HepG2 (cell line): ENCODE measurements around the gene CDH12. TPM values are rescaled to one million over a fixed set of nuclear protein-coding genes. Genes with fewer than 3 reads are reported as not detected.

Experiments
- ATAC-seq: fragments of 200-7000 bp; cut with Tn5 transposase; 3 replicates; pipeline ENCODE4 v1.9.1; 2020; ENCODE audit warnings: mild to moderate bottlenecking, moderate library complexity
- BruUV-seq: library from RNA; stranded (reverse); fragments of 400-500 nt; replicated peaks from 2 replicates; lab custom pipeline; 2021; lab: Mats Ljungman, UMichigan
- CTCF ChIA-PET: fragments of 300-600 bp; formaldehyde crosslinking; extraction: SDS; loops from one replicate; lab custom pipeline; 2021; ENCODE audit warnings: low total read pairs, inconsistent platforms, low intra/inter-chr PET ratio; lab: Yijun Ruan, JAX
- POLR2A ChIA-PET: fragments of 350-600 bp; sonication (Branson Sonifier 250); formaldehyde crosslinking; loops from one replicate; lab custom pipeline; 2020; ENCODE audit warnings: antibody characterized with exemption, inconsistent platforms; lab: Yijun Ruan, JAX
- DNase-seq: peaks from one replicate; pipeline ENCODE4 v3.0.0-alpha.2; 2015; ENCODE audit warnings: low spot score
- FAIRE-seq: peaks from 3 replicates; lab custom pipeline; 2011; peaks lifted over from hg19 to GRCh38; lab: Jason Lieb, UNC
- H2AFZ ChIP-seq: one replicate; pipeline ENCODE4 v1.6.1; 2011; ENCODE audit warnings: low read length, inconsistent platforms
- H3K27ac ChIP-seq: fragments of 300-600 bp; 3 replicates; pipeline ENCODE4 v1.8.0; 2011; ENCODE audit warnings: mixed run types, mild to moderate bottlenecking, mixed read lengths, low read length, inconsistent platforms; ENCODE audit not compliant: insufficient read depth; ENCODE audit errors: extremely low read length
- H3K27me3 ChIP-seq, 2 experiments: fragments of 200-600 bp in 1 of 2; 2 replicates in 1 of 2; 3 replicates in 1 of 2; pipeline versions ENCODE4 v1.6.0 to v1.8.0; 2011; ENCODE audit warnings: low read length in 2 of 2, mild to moderate bottlenecking in 2 of 2, moderate library complexity in 2 of 2, inconsistent platforms in 1 of 2; ENCODE audit not compliant: insufficient read depth in 2 of 2, control insufficient read depth in 1 of 2
- H3K36me3 ChIP-seq, 2 experiments: fragments of 200-600 bp in 1 of 2; replicated peaks in 1 of 2; 2 replicates in 1 of 2; 3 replicates in 1 of 2; pipeline versions ENCODE4 v1.5.1 to v1.8.0; 2011; ENCODE audit warnings: low read length in 2 of 2, inconsistent platforms in 1 of 2; ENCODE audit not compliant: insufficient read depth in 2 of 2, control insufficient read depth in 1 of 2
- H3K4me1 ChIP-seq: 2 replicates; pipeline ENCODE4 v1.5.1; 2012; ENCODE audit warnings: low read length, inconsistent platforms; ENCODE audit not compliant: insufficient read depth
- H3K4me2 ChIP-seq: 2 replicates; pipeline ENCODE4 v1.6.0; 2011; ENCODE audit warnings: low read depth, low read length, inconsistent platforms
- H3K4me3 ChIP-seq, 3 experiments: fragments of 200-600 bp in 1 of 3; sonication (generic), shearing (Covaris generic) in 1 of 3; replicated peaks in 1 of 3; 2 replicates each; pipeline ENCODE4 v1.5.1; 2011 to 2016; ENCODE audit warnings: low read length in 3 of 3, inconsistent platforms in 2 of 3, low read depth in 2 of 3, mild to moderate bottlenecking in 2 of 3, control low read depth in 1 of 3, mixed read lengths in 1 of 3; ENCODE audit not compliant: insufficient read depth in 1 of 3
- H3K79me2 ChIP-seq: one replicate; pipeline ENCODE4 v1.6.1; 2011; ENCODE audit warnings: low read length, inconsistent platforms; ENCODE audit not compliant: insufficient read depth
- H3K9ac ChIP-seq: 2 replicates; pipeline ENCODE4 v1.6.0; 2011; ENCODE audit warnings: mild to moderate bottlenecking, low read depth, low read length, inconsistent platforms; ENCODE audit not compliant: insufficient read depth
- H3K9me3 ChIP-seq: 2 replicates; pipeline ENCODE4 v1.5.1; 2012; ENCODE audit warnings: mild to moderate bottlenecking, low read length
- H4K20me1 ChIP-seq: 2 replicates; pipeline ENCODE4 v1.6.0; 2011; ENCODE audit warnings: inconsistent platforms, mild to moderate bottlenecking, low read length, moderate library complexity; ENCODE audit not compliant: insufficient read depth
- ATF4 ChIP-seq, 2 experiments: fragments of 450-650 bp in 1 of 2; sonication (generic) in 1 of 2; formaldehyde crosslinking; IDR thresholded peaks; 2 replicates each; pipeline versions ENCODE4 v1.5.0 to v1.8.0; 2020 to 2022; ENCODE audit warnings: mild to moderate bottlenecking in 1 of 2, missing genetic modification reagents in 1 of 2
- CTCF ChIP-seq: sonication (generic); formaldehyde crosslinking; IDR thresholded peaks from 2 replicates; pipeline ENCODE4 v1.5.0; 2020; ENCODE audit warnings: mild to moderate bottlenecking, missing genetic modification reagents, moderate library complexity
- GPN1 ChIP-seq: sonication (generic); formaldehyde crosslinking; IDR thresholded peaks from 2 replicates; pipeline ENCODE4 v1.5.1; 2020; ENCODE audit warnings: missing genetic modification reagents, borderline replicate concordance
- PRPF4 ChIP-seq: fragments of 200-400 bp; formaldehyde crosslinking; IDR thresholded peaks from 2 replicates; pipeline ENCODE4 v1.6.1; 2016; ENCODE audit warnings: low read length, low read depth; ENCODE audit not compliant: poor library complexity, severe bottlenecking
- SMC3 ChIP-seq: IDR thresholded peaks from 2 replicates; pipeline ENCODE4 v1.6.1; 2011; ENCODE audit warnings: low read length, improper control_type of control experiment
- STAG1 ChIP-seq: sonication (generic); formaldehyde crosslinking; IDR thresholded peaks from 2 replicates; pipeline ENCODE4 v1.4.0; 2020; ENCODE audit warnings: missing genetic modification reagents
- ZNF33B ChIP-seq: sonication (generic); formaldehyde crosslinking; IDR thresholded peaks from 2 replicates; pipeline ENCODE4 v1.5.1; 2020; ENCODE audit warnings: mild to moderate bottlenecking, missing genetic modification reagents
- WGBS: methylation state at CpG from one replicate; pipeline ENCODE4 v1.1.6; 2017; ENCODE audit warnings: low lambda C conversion rate; 5-methylcytosine and 5-hydroxymethylcytosine counted together
- in situ Hi-C: cut with HindIII; loops from 2 replicates; pipeline ENCODE4 v1.10.0; 2017; ENCODE audit warnings: low pct_unique_long_range_greater_than_20kb; ENCODE audit not compliant: extremely low pct_ligation_motif_present
- intact Hi-C: fragments of 100-400 bp; cut with micrococcal nuclease; formaldehyde crosslinking; loops from one replicate; pipeline ENCODE4 v1.10.0; 2022; ENCODE audit not compliant: unreplicated experiment
- polyA plus RNA-seq, 8 experiments: library from polyadenylated mRNA; depleted of rRNA in 3 of 8; stranded (reverse) in 7 of 8; unstranded in 1 of 8; fragments of >200 nt; fragmentation: Illumina TruSeq in 4 of 8; extraction: Trizol in 4 of 8; gene quantifications; 2 replicates each; pipeline versions ENCODE4 v1.2.1 to v1.2.3, GENCODE V29; 2011 to 2016; ENCODE audit warnings: low read depth in 4 of 8, missing spikeins in 1 of 8, mixed read lengths in 1 of 8; ENCODE audit not compliant: insufficient read depth in 1 of 8
- total RNA-seq, 5 experiments: library from RNA; depleted of rRNA; stranded (reverse); fragments of >200 nt; fragmentation: Illumina TruSeq; extraction: Trizol; gene quantifications; 2 replicates each; pipeline ENCODE4 v1.2.3, GENCODE V29; 2016; ENCODE audit warnings: low read depth in 1 of 5

CDH12 gene
- total and polyA plus RNA-seq, 2 of the 13 experiments (the other 11 are each of a cell fraction or from before 2014, with no cell fraction given) = not detected

DNA sequence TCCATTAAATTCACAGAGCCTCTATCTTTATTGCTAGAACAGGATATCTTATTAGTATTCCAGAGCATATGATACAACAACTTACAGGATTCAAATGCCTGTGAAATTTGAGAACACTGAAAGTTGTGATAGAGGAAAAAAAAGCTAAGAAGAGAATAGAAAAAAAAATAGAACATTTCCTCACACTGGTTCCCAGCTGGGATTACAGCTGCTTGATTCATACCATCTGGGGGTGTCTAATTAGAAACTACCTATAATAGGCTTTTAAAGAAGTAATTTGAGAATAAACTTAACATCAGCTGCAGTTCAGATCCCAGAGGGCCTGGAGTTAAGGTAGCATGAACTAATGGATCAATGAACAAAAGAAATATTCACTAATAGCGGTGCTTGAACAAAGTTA, 922.0 kb downstream of the CDH12 start (continued):
- TF ChIP-seq GPN1 (CRISPR knock-in tag) = no peak
- no peak for TF ChIP-seq ATF4 (CRISPR knock-in tag; IDR thresholded peaks at IDR 0.05)
- TF ChIP-seq PRPF4 = no peak
- TF ChIP-seq, all 625 proteins: peak for 0

DNA sequence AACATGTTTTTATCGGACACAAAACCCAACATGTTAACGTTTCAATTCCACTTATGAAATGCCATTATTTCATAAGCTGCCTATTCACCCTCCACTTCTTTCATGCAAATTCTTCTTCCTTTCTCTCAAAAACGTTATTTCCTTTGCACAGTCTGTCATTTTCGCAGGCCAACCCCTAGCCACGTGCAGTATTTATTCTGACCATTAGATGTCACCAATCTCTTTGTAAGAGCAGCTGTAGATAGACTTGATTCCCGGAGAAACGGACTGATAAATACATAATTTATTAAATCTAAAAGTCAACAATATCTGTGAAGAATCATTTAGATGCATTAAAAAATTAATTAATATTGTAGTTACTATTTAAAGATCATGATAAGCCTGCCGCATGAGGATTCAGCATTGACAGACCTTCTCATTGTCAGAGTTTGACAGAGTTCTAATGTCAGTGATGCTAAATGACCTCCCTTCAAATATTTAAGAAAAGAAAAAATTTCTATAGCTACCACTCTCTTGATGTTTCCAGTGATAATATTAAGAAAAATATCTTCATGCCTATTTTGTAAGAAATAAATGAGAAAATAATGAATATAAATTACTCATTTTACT, 933.6 kb downstream of the CDH12 start:
- Histone ChIP-seq H3K36me3 (no peaks in the 10 kb centered on the region), H3K27me3 (no peaks in the 10 kb centered on the region), H3K79me2 (no peaks in the 10 kb centered on the region), H2AFZ (no peak overlapping the region), H3K4me2 (no peak overlapping the region), H4K20me1 (no peaks in the 10 kb centered on the region), H3K9ac (no peak overlapping the region), H3K4me3 (no peak overlapping the region), H3K27ac (no peak overlapping the region), H3K4me1 (no peaks in the 10 kb centered on the region), H3K9me3 (no peaks in the 10 kb centered on the region)
- intact Hi-C loops = loop anchor here (2.0 to 10.0 kb wide), 2 partner anchors 295 to 1225 kb away; no protein-coding TSS in a partner anchor
- peak; percentile 12 for FAIRE-seq
- ChIA-PET CTCF (no interaction called here), POLR2A (no interaction called here)
- DNase-seq = peak; percentile 14
- no peak for TF ChIP-seq ZNF33B (CRISPR knock-in tag)
- TF ChIP-seq STAG1 (CRISPR knock-in tag) = peak; percentile 55
- TF ChIP-seq SMC3 = peak; percentile 4; the same call in 1 of the 2 replicates
- TF ChIP-seq CTCF = peak; percentile 55
- peak; percentile 82 for ATAC-seq
- in situ Hi-C loops = no loop called here
- no TSS peak for BruUV-seq
- WGBS = 1% methylated on average over 8 of the region's 8 CpGs
